Muscle of back (tissue), 11 donors: ENCODE results near the gene CCL21. TPM values are rescaled to one million over a fixed set of nuclear protein-coding genes. Genes with fewer than 3 reads are reported as not detected.

Experiments used
- DNase-seq, 3 donors: peaks; one replicate each; pipeline versions ENCODE4 v3.0.0 to v3.0.0-alpha.2; 2013
- polyA plus RNA-seq, 10 donors: library from polyadenylated mRNA; unstranded; fragments of 120-200 nt; gene quantifications; one replicate each; pipeline ENCODE4 v1.2.1, GENCODE V29; 2013; ENCODE audit not compliant: insufficient read length in 10 of 10

The CCL21 gene
- polyA plus RNA-seq, 10 donors: 4.1 to 58.5 (median 26.1) TPM

- DNase-seq: no peak
Observed at GRCh38 chr9:34712140-34712539, 2.2 kb upstream of the CCL21 start.

DNA sequence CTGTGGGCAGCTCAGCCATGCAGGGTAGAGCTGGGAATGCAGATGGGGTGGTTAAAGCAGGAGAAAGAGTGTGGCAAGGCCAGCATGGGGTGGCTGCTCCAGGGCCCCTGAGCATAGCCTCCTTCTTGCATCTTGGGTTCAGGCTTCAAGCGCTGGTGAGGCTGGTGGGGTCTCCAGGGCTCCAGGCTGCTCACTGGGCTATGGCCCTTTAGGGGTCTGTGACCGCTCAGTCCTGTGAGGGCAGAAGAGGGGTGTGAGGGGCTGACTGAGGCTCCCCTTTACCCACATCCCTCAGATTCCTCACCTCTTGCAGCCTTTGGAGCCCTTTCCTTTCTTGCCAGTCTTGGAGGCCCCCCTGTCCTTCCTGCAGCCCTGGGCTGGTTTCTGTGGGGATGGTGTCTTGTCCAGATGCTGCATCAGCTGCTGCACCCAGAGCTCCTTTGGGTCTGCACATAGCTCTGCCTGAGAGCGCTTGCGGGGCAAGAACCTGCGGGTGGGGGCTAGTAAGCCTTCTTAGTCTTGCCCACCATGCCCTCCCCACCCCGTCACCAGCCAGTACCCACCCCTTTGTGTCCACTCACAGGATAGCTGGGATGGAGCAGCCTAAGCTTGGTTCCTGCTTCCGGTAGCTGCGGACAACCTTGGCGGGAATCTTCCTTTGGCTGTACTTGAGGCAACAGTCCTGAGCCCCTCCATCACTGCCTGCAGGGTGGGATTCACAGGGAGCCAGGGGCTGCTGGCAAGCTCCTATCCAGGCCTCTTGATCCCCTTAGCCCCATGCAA is 549 bp downstream of the CCL21 start:
- no peak for DNase-seq

- no peak for DNase-seq
Observed at GRCh38 chr9:34707130-34707529, 2.8 kb downstream of the CCL21 start.

- peak; percentile 71 to 92 (median 86) for DNase-seq
Observed at GRCh38 chr9:34701769-34702736, 7.9 kb downstream of the CCL21 start.

- peak; percentile 38 to 83 (median 61) for DNase-seq
Observed at GRCh38 chr9:34701023-34701768, 8.7 kb downstream of the CCL21 start.

- no peak for DNase-seq
Observed at GRCh38 chr9:34694811-34695210, 15.1 kb downstream of the CCL21 start.

GRCh38 chr9:34693560-34693959 is 16.4 kb downstream of the CCL21 start:
- no peak for DNase-seq

GRCh38 chr9:34691936-34692315 is 18.0 kb downstream of the CCL21 start:
- no peak for DNase-seq

DNA sequence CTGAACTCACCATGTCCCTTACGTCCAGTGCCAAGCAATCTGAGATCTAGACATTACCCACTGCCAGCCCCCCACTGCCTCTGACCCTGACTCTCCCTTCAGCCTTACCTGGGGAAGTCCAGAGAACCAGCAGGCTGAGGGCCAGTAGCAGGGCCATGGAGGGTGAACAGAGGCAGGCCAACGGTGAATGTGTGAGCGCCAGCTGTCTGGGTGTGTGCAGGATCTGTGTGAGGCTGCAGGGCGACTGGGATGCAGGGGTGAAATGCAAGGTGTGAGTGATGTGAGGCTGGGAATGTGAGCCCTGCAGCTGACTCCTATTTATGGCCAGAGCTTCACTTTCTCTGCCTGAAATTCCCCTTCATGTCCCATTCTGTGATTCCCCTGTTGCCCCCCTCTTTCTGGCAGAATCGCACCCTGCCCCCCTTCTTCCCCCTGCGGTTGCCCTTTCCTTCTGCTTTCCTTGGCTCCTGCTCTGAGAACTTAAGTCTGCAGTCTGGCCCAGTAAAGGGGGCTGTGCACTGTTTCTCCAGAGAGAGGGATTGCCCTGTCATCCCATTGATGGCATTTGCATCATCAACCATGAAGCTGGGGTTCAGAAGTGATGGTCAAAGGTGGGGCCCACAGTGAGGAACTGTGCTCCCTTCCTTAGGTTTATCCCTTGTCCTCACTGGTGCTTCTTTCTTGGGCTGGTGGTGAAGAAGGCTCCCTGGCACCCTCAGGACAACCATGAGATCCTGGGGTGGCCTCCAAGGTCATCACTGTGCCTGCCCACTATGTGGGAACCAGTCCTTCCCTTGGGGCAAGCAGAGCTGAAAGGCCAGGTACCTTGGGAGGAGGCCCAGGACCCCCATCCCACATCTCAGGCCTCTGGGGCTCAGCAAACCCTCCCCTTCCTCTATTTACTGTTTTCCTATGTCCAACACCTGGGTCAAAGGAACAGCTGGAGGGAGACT is 18.7 kb downstream of the CCL21 start, which contains the start of gene CCL19:
Gene CCL19 (minus strand): TSS at position 294 of the 953 bp plus-strand sequence. CDS start 137 bp downstream, at position 157.
- DNase-seq: no peak

GRCh38 chr9:34689512-34689911 is 20.4 kb downstream of the CCL21 start:
- DNase-seq: no peak

GRCh38 chr9:34689116-34689470 is 20.8 kb downstream of the CCL21 start:
- DNase-seq: no peak

DNA sequence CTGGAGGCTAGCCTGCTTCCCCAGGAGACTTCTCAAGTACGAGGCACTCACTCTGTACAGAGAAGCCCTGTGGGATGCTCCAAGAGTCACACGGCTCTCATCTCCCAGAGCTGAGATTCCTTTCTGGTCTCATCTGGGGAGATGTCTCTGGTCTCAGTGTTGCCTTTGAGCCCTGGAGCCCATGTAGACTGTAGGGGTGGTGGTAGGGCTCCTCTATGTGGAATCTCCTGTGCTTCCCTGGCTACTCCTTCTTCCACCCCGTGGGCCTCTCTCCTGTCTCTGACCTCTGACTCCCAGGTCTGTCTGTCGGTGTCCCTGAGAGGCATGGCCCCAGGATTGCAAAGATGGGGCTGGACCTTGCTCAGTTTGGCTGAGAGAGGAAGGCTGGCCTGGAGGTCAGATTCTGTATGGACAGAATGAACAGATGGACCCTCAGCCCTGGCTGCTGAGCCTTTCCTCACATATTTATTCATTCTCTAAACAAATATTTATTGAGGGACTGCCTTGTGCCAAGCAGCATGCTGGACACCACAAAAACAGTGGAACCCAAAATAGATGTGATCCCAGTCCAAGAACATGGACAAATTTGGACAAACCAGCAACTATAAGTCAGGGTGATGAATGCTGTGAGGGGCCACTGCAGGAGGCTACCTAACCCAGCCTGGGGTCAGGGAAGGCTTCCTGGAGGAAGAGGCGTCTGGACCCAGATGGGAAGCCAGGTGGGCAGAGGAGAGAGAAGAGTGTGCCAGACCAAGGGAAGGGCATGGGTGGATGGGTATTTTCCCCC is 21.4 kb downstream of the CCL21 start:
- no peak for DNase-seq

- no peak for DNase-seq
Observed at GRCh38 chr9:34687276-34688030, 22.5 kb downstream of the CCL21 start.

GRCh38 chr9:34686732-34687131 is 23.2 kb downstream of the CCL21 start:
- no peak for DNase-seq

DNA sequence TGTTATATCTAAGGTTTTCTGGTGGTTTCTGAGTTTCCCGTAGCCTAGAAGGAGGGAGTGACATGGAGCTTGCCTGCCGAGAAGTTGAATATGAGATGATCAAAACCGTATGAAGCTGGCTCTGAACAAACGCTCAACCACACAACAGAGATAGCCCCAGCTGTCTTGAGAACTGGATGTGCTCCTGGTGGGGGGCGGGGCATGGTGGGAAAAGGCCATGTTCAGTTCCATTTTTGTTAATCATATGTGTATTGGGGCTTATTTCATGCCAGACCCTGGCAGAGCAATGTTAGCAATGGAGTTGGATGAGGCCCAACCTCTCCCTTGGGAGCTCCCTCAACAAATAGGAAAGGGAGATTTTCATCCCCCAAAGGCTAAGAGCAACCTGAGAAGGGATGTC is 23.7 kb downstream of the CCL21 start:
- no peak for DNase-seq

DNA sequence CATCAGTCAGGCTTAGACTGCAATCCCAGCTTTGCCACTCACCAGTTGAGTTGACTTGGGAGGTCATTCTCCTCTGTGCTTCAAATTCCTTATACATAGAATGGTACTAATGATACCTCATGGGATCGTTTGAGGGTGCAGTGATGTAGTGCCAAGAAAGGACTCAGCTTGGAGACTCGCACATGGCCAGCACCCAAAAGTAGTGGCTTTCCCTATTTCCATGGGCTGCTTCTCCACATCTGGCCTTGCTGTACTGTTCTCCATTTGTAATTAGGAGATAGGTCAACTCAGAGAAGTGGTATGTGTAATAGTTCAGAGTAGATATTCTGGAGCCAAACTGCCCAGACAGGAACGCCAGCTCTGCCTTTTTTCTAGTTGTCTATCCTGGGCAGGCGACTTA is 24.3 kb downstream of the CCL21 start:
- DNase-seq: no peak

GRCh38 chr9:34684816-34685215 is 25.1 kb downstream of the CCL21 start:
- DNase-seq: no peak

DNA sequence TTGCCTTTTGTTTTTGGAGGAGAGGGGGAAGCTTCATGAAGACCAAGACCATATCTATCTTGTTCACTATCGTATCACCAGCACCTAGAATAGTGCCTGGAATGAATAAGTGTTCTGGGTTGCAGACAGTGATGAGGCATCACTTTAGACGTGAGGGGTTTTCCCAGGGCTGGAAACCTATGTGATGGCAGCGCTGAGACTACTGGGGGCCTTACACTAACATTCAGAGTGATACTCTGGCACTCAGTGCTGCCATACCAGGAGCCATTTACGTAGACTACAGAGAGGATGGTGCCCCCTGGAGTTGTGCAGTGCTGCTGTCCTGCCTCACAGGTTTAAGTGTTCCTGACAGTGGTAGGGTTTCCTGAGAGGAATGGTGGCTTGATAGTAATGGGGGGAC is 25.8 kb downstream of the CCL21 start:
- DNase-seq: no peak

DNA sequence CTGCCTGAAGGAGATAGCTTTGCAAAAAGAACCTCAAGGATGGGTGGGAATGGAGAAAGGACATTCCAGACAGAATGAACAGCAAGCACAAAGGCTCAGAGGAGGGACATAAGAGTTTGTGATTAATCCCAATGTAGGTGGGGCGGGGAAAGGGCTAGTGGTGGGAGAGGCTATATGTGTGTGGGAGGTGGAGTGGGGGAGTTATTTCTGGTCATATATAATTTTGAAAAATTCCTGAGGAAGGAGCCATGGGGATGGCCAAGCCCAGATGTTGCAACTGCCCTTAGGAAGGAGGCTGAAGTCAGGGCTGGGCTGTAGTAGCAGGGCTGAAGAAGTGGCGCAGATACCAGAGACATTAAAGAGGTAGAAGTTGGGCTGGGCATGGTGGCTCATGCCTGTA is 34.1 kb downstream of the CCL21 start:
- no peak for DNase-seq
